Stomach (tissue), 4 donors: ENCODE measurements around the gene SUPT20H.

ENCODE experiments used
- CTCF ChIP-seq, 7 experiments: fragments of 450-650 bp in 4 of 7; fragments of 200-600 bp in 3 of 7; sonication (generic) in 3 of 7; IDR thresholded peaks; one replicate each; pipeline ENCODE4 v1.5.1; 2016 to 2019; ENCODE audit warnings: antibody characterized with exemption in 7 of 7, control low read depth in 2 of 7, mild to moderate bottlenecking in 1 of 7
- EP300 ChIP-seq: sonication (generic); formaldehyde crosslinking; IDR thresholded peaks from one replicate; pipeline ENCODE4 v1.6.1; 2017; ENCODE audit warnings: antibody characterized with exemption
- POLR2A ChIP-seq, 4 donors: fragments of 450-650 bp; IDR thresholded peaks; one replicate each; pipeline ENCODE4 v1.6.1; 2016; ENCODE audit warnings: antibody characterized with exemption in 4 of 4, control low read depth in 2 of 4, mild to moderate bottlenecking in 1 of 4, moderate library complexity in 1 of 4
- POLR2AphosphoS5 ChIP-seq, 3 donors: sonication (generic); formaldehyde crosslinking; IDR thresholded peaks; one replicate each; pipeline ENCODE4 v1.6.1; 2016; ENCODE audit warnings: antibody characterized with exemption in 3 of 3

- TF ChIP-seq POLR2AphosphoS5 (IDR thresholded peaks at IDR 0.05) (no peak), CTCF (IDR thresholded peaks at IDR 0.05) (no peak), POLR2A (IDR thresholded peaks at IDR 0.05) (no peak), EP300 (no peak)
Measured at GRCh38 chr13:37059848-37060192, 332 bp upstream of the SUPT20H start.
